ENCODE measurements around the gene WDR91. TPM values are rescaled to one million over a fixed set of nuclear protein-coding genes. Genes with fewer than 3 reads are reported as not detected.
"Not testable (repeated sequence)": the region's sequence is repeated elsewhere in the genome, so short reads cannot be mapped to it uniquely, and the experiment has no call there.

WDR91 gene
- total RNA-seq, 1 experiment from 2014 or later, result 10.1 TPM

- ATAC-seq, result no peak
- H3K79me2 ChIP-seq (ENCODE audit: insufficient read depth, low read length), result peaks cover 4% of the 10 kb centered on the region
- no peak for DNase-seq (ENCODE audit: low read depth, low spot score)
- no peak overlapping the region for H3K27ac ChIP-seq (ENCODE audit: low read depth, low read length)
- intact Hi-C loops (cut with micrococcal nuclease), result no loop called here
- H3K9ac ChIP-seq (ENCODE audit: low read length), result no peak overlapping the region
- no peaks in the 10 kb centered on the region for H3K9me2 ChIP-seq (ENCODE audit: insufficient read depth)
- H3K4me1 ChIP-seq (ENCODE audit: control insufficient read depth in 1 of 2, insufficient read depth in 2 of 2, low read length in 2 of 2), result peaks cover 8 to 22% of the 10 kb centered on the region in 2 experiments
- H3K4me3 ChIP-seq (replicated peaks in 1 of 2; ENCODE audit: low read depth in 1 of 2, low read length in 2 of 2), result no peak overlapping the region
- no peaks in the 10 kb centered on the region for H3K27me3 ChIP-seq (ENCODE audit: insufficient read depth, low read length)
- POLR2A ChIA-PET, result no interaction called here
- BruUV-seq (replicated peaks), result no TSS peak
- H3K9me3 ChIP-seq (ENCODE audit: control insufficient read depth in 1 of 2, insufficient read depth in 1 of 2, low read depth in 1 of 2, low read length in 2 of 2), result peaks cover 0 to 2% of the 10 kb centered on the region in 2 experiments; a peak in 1 of 4 replicates
- no peaks in the 10 kb centered on the region for H4K20me1 ChIP-seq (ENCODE audit: insufficient read depth)
- no peak overlapping the region for H2AFZ ChIP-seq (ENCODE audit: low read depth, low read length, poor library complexity, severe bottlenecking)
- CTCF ChIA-PET, result no interaction called here
- TF ChIP-seq EGR1 (IDR thresholded peaks at IDR 0.05; ENCODE audit: low read depth), result no peak
- TF ChIP-seq EZH2phosphoT487 (IDR thresholded peaks at IDR 0.05; ENCODE audit: borderline replicate concordance), result no peak
- no peak for TF ChIP-seq SP1 (IDR thresholded peaks at IDR 0.05; ENCODE audit: low read depth)
- TF ChIP-seq TCF7L2 (IDR thresholded peaks at IDR 0.05; ENCODE audit: borderline replicate concordance, extremely low read depth, insufficient read depth, insufficient read length), result no peak
- no peak for TF ChIP-seq POLR2A (IDR thresholded peaks at IDR 0.05; ENCODE audit: borderline replicate concordance, extremely low read depth, insufficient read depth, insufficient read length)
- no peak for TF ChIP-seq JUND (IDR thresholded peaks at IDR 0.05)
- no peak for TF ChIP-seq SIN3A (IDR thresholded peaks at IDR 0.05; ENCODE audit: low read depth)
- TF ChIP-seq CTCF (IDR thresholded peaks at IDR 0.05 in 2 of 3, conservative IDR thresholded peaks at IDR 0.05 in 1 of 3; ENCODE audit: borderline replicate concordance in 1 of 3, insufficient read depth in 1 of 3, low read depth in 2 of 3, low read length in 2 of 3), result no peak
- TF ChIP-seq ELF1 (IDR thresholded peaks at IDR 0.05; ENCODE audit: borderline replicate concordance, low read depth), result no peak
- no peak for TF ChIP-seq YY1 (IDR thresholded peaks at IDR 0.05; ENCODE audit: extremely low read depth, insufficient replicate concordance, low read depth, low read length)
- no peak for TF ChIP-seq FOSL1 (IDR thresholded peaks at IDR 0.05; ENCODE audit: low read depth)
- TF ChIP-seq REST (IDR thresholded peaks at IDR 0.05; ENCODE audit: low read depth), result no peak
- no peak for TF ChIP-seq ZFX (IDR thresholded peaks at IDR 0.05)
- no peak for TF ChIP-seq POLR2AphosphoS5 (IDR thresholded peaks at IDR 0.05; ENCODE audit: low read depth, low read length)
- H3K36me3 ChIP-seq (ENCODE audit: control insufficient read depth in 1 of 2, insufficient read depth in 2 of 2, low read length in 2 of 2), result no peaks in the 10 kb centered on the region
- RAD21 ChIA-PET (ENCODE audit: low non-redundant PET in 1 of 2, low total read pairs in 2 of 2, uncharacterized antibody in 2 of 2, unreplicated experiment in 2 of 2), result no interaction called here
- H3K4me2 ChIP-seq (ENCODE audit: low read length), result no peak overlapping the region
These were observed 36.4 kb downstream of the WDR91 start for GRCh38 chr7:135174941-135175340.

- RAD21 ChIA-PET (ENCODE audit: low non-redundant PET in 1 of 2, low total read pairs in 2 of 2, uncharacterized antibody in 2 of 2, unreplicated experiment in 2 of 2); POLR2A ChIA-PET; H3K4me2 ChIP-seq (ENCODE audit: low read length); BruUV-seq (replicated peaks); H3K9ac ChIP-seq (ENCODE audit: low read length); H2AFZ ChIP-seq (ENCODE audit: low read depth, low read length, poor library complexity, severe bottlenecking); ATAC-seq; H3K9me3 ChIP-seq (ENCODE audit: control insufficient read depth in 1 of 2, insufficient read depth in 1 of 2, low read depth in 1 of 2, low read length in 2 of 2); CTCF ChIA-PET; intact Hi-C loops (cut with micrococcal nuclease); DNase-seq (ENCODE audit: low read depth, low spot score); H3K4me3 ChIP-seq (replicated peaks in 1 of 2; ENCODE audit: low read depth in 1 of 2, low read length in 2 of 2); H3K27ac ChIP-seq (ENCODE audit: low read depth, low read length); H3K27me3 ChIP-seq (ENCODE audit: insufficient read depth, low read length); H4K20me1 ChIP-seq (ENCODE audit: insufficient read depth); H3K36me3 ChIP-seq (ENCODE audit: control insufficient read depth in 1 of 2, insufficient read depth in 2 of 2, low read length in 2 of 2); H3K9me2 ChIP-seq (ENCODE audit: insufficient read depth): not testable (repeated sequence)
- peaks cover 14% of the 10 kb centered on the region for H3K79me2 ChIP-seq (ENCODE audit: insufficient read depth, low read length)
- peaks cover 8 to 30% of the 10 kb centered on the region in 2 experiments for H3K4me1 ChIP-seq (ENCODE audit: control insufficient read depth in 1 of 2, insufficient read depth in 2 of 2, low read length in 2 of 2)
These were observed 37.4 kb downstream of the WDR91 start for GRCh38 chr7:135173916-135174315.
